Measurements from ENCODE around the gene IPPK. TPM values are rescaled to one million over a fixed set of nuclear protein-coding genes. Genes with fewer than 3 reads are reported as not detected.
"Not testable (repeated sequence)": the region's sequence is repeated elsewhere in the genome, so short reads cannot be mapped to it uniquely, and the experiment has no call there.

IPPK gene
- total RNA-seq, 2 experiments from 2014 or later, result 10.8 to 11.0 TPM

- intact Hi-C loops (cut with micrococcal nuclease), result no loop called here
- ChIA-PET POLR2A (no interaction called here), CTCF (no interaction called here)
- Mint-ChIP-seq H3K27ac (no peak overlapping the region), H3K4me1 (ENCODE audit: low read depth) (no peaks in the 10 kb centered on the region), H3K36me3 (peaks cover 11% of the 10 kb centered on the region), H3K27me3 (no peaks in the 10 kb centered on the region), H3K4me3 (no peak overlapping the region), H3K9me3 (peaks cover 19% of the 10 kb centered on the region)
- no peak for DNase-seq
Observed at GRCh38 chr9:92607773-92608172, 62.2 kb downstream of the IPPK start.

GRCh38 chr9:92607088-92607487 lies 62.8 kb downstream of the IPPK start:
- H3K9me3 Mint-ChIP-seq, result peaks cover 19% of the 10 kb centered on the region
- H3K36me3 Mint-ChIP-seq, result peaks cover 7% of the 10 kb centered on the region
- no peak overlapping the region for H3K27ac Mint-ChIP-seq
- no peak overlapping the region for H3K4me3 Mint-ChIP-seq
- no peaks in the 10 kb centered on the region for H3K4me1 Mint-ChIP-seq (ENCODE audit: low read depth)
- ChIA-PET POLR2A (no interaction called here), CTCF (no interaction called here)
- no peak for DNase-seq
- no peaks in the 10 kb centered on the region for H3K27me3 Mint-ChIP-seq
- intact Hi-C loops (cut with micrococcal nuclease), result no loop called here

- no peak for DNase-seq
- intact Hi-C loops (cut with micrococcal nuclease), result no loop called here
- Mint-ChIP-seq H3K9me3 (peaks cover 19% of the 10 kb centered on the region), H3K4me1 (ENCODE audit: low read depth) (no peaks in the 10 kb centered on the region), H3K4me3 (no peak overlapping the region), H3K27me3 (no peaks in the 10 kb centered on the region), H3K27ac (no peak overlapping the region), H3K36me3 (no peaks in the 10 kb centered on the region)
- CTCF ChIA-PET, result no interaction called here
- POLR2A ChIA-PET, result no interaction called here
Observed at GRCh38 chr9:92605224-92605623, 64.7 kb downstream of the IPPK start.

- POLR2A ChIA-PET, result no interaction called here
Observed at GRCh38 chr9:92603990-92604389, 65.9 kb downstream of the IPPK start.

GRCh38 chr9:92603100-92603499 lies 66.8 kb downstream of the IPPK start:
- POLR2A ChIA-PET, result no interaction called here
- no peaks in the 10 kb centered on the region for H3K4me1 Mint-ChIP-seq (ENCODE audit: low read depth)
- no peak overlapping the region for H3K27ac Mint-ChIP-seq
- CTCF ChIA-PET, result no interaction called here
- DNase-seq, result no peak
- peaks cover 19% of the 10 kb centered on the region for H3K9me3 Mint-ChIP-seq
- no peaks in the 10 kb centered on the region for H3K27me3 Mint-ChIP-seq
- intact Hi-C loops (cut with micrococcal nuclease), result no loop called here
- no peak overlapping the region for H3K4me3 Mint-ChIP-seq
- no peaks in the 10 kb centered on the region for H3K36me3 Mint-ChIP-seq

More at GRCh38 chr9:92603990-92604389, 65.9 kb downstream of the IPPK start:
- no peaks in the 10 kb centered on the region for H3K4me1 Mint-ChIP-seq (ENCODE audit: low read depth)
- intact Hi-C loops (cut with micrococcal nuclease), result no loop called here
- no peak overlapping the region for H3K27ac Mint-ChIP-seq
- no peak overlapping the region for H3K4me3 Mint-ChIP-seq
- no peaks in the 10 kb centered on the region for H3K36me3 Mint-ChIP-seq
- CTCF ChIA-PET, result no interaction called here
- H3K27me3 Mint-ChIP-seq, result no peaks in the 10 kb centered on the region
- H3K9me3 Mint-ChIP-seq, result peaks cover 19% of the 10 kb centered on the region
- DNase-seq, result no peak

GRCh38 chr9:92602413-92602812 lies 67.5 kb downstream of the IPPK start:
- peaks cover 19% of the 10 kb centered on the region for H3K9me3 Mint-ChIP-seq
- H3K36me3 Mint-ChIP-seq, result no peaks in the 10 kb centered on the region
- H3K27me3 Mint-ChIP-seq, result no peaks in the 10 kb centered on the region
- no peak for DNase-seq
- intact Hi-C loops (cut with micrococcal nuclease), result no loop called here
- no peak overlapping the region for H3K27ac Mint-ChIP-seq
- ChIA-PET CTCF (no interaction called here), POLR2A (no interaction called here)
- no peaks in the 10 kb centered on the region for H3K4me1 Mint-ChIP-seq (ENCODE audit: low read depth)
- H3K4me3 Mint-ChIP-seq, result no peak overlapping the region

GRCh38 chr9:92601451-92601850 lies 68.5 kb downstream of the IPPK start:
- ChIA-PET POLR2A (no interaction called here), CTCF (no interaction called here)
- Mint-ChIP-seq H3K27me3 (no peaks in the 10 kb centered on the region), H3K4me1 (ENCODE audit: low read depth) (no peaks in the 10 kb centered on the region), H3K36me3 (no peaks in the 10 kb centered on the region), H3K9me3 (peaks cover 19% of the 10 kb centered on the region), H3K27ac (no peak overlapping the region), H3K4me3 (no peak overlapping the region)
- intact Hi-C loops (cut with micrococcal nuclease), result no loop called here
- no peak for DNase-seq

GRCh38 chr9:92600462-92601261 lies 69.3 kb downstream of the IPPK start:
- Mint-ChIP-seq H3K9me3 (peaks cover 19% of the 10 kb centered on the region), H3K27me3 (no peaks in the 10 kb centered on the region), H3K27ac (no peak overlapping the region), H3K4me1 (ENCODE audit: low read depth) (no peaks in the 10 kb centered on the region), H3K4me3 (no peak overlapping the region), H3K36me3 (no peaks in the 10 kb centered on the region)
- CTCF ChIA-PET, result no interaction called here
- POLR2A ChIA-PET, result no interaction called here
- no peak for DNase-seq
- intact Hi-C loops (cut with micrococcal nuclease), result no loop called here

GRCh38 chr9:92599938-92600461 lies 69.9 kb downstream of the IPPK start:
- POLR2A ChIA-PET, result no interaction called here
- Mint-ChIP-seq H3K36me3 (no peaks in the 10 kb centered on the region), H3K27ac (no peak overlapping the region), H3K9me3 (peaks cover 13% of the 10 kb centered on the region), H3K4me3 (no peak overlapping the region), H3K27me3 (no peaks in the 10 kb centered on the region), H3K4me1 (ENCODE audit: low read depth) (no peaks in the 10 kb centered on the region)
- intact Hi-C loops (cut with micrococcal nuclease), result no loop called here
- CTCF ChIA-PET, result no interaction called here
- no peak for DNase-seq

- CTCF ChIA-PET, result no interaction called here
- Mint-ChIP-seq H3K27me3 (no peaks in the 10 kb centered on the region), H3K4me3 (no peak overlapping the region), H3K36me3 (no peaks in the 10 kb centered on the region), H3K9me3 (peaks cover 3% of the 10 kb centered on the region), H3K27ac (no peak overlapping the region), H3K4me1 (ENCODE audit: low read depth) (no peaks in the 10 kb centered on the region)
- intact Hi-C loops (cut with micrococcal nuclease), result no loop called here
- DNase-seq, result no peak
- POLR2A ChIA-PET, result no interaction called here
Observed at GRCh38 chr9:92598382-92598781, 71.5 kb downstream of the IPPK start.

- no peaks in the 10 kb centered on the region for H3K36me3 Mint-ChIP-seq
- H3K4me1 Mint-ChIP-seq (ENCODE audit: low read depth), result no peaks in the 10 kb centered on the region
- POLR2A ChIA-PET, result no interaction called here
- no peak for DNase-seq
- CTCF ChIA-PET, result no interaction called here
- H3K4me3 Mint-ChIP-seq, result no peak overlapping the region
- H3K9me3 Mint-ChIP-seq, result no peaks in the 10 kb centered on the region
- H3K27me3 Mint-ChIP-seq, result no peaks in the 10 kb centered on the region
- H3K27ac Mint-ChIP-seq, result no peak overlapping the region
- intact Hi-C loops (cut with micrococcal nuclease), result no loop called here
Observed at GRCh38 chr9:92595930-92596329, 74.0 kb downstream of the IPPK start.

GRCh38 chr9:92595075-92595474 lies 74.9 kb downstream of the IPPK start:
- CTCF ChIA-PET; H3K36me3 Mint-ChIP-seq; H3K27me3 Mint-ChIP-seq; intact Hi-C loops (cut with micrococcal nuclease); H3K4me1 Mint-ChIP-seq (ENCODE audit: low read depth); H3K9me3 Mint-ChIP-seq; DNase-seq; H3K27ac Mint-ChIP-seq; POLR2A ChIA-PET; H3K4me3 Mint-ChIP-seq: not testable (repeated sequence)
